KG1 (cell line): ENCODE results near the gene OR2T3.
"Not testable (repeated sequence)": the region's sequence is repeated elsewhere in the genome, so short reads cannot be mapped to it uniquely, and the experiment has no call there.

Source experiments
- DNase-seq: peaks from one replicate; lab custom pipeline; 2025; lab: John Stamatoyannopoulos, UW

Gene OR2T3, protein sequence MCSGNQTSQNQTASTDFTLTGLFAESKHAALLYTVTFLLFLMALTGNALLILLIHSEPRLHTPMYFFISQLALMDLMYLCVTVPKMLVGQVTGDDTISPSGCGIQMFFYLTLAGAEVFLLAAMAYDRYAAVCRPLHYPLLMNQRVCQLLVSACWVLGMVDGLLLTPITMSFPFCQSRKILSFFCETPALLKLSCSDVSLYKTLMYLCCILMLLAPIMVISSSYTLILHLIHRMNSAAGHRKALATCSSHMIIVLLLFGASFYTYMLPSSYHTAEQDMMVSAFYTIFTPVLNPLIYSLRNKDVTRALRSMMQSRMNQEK

DNA sequence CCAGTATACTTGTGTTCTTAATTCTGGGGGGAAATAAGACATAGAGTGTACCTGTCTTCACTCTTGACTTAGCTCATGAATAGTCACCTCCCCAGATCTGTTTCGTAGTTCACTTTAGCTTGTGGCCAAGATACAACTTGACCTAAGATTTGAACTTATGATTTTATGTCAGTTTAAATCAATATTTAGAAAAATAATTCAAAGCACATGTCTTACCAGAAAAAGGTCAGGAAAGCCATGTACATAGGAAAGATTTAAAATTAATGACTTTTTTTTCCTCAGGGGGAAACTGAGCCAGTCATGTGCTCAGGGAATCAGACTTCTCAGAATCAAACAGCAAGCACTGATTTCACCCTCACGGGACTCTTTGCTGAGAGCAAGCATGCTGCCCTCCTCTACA is at the start of gene OR2T3:
Gene OR2T3 (plus strand): TSS at position 301 of the 400 bp plus-strand sequence. CDS start 0 bp downstream, at position 301.
- not testable (repeated sequence) for DNase-seq

DNA sequence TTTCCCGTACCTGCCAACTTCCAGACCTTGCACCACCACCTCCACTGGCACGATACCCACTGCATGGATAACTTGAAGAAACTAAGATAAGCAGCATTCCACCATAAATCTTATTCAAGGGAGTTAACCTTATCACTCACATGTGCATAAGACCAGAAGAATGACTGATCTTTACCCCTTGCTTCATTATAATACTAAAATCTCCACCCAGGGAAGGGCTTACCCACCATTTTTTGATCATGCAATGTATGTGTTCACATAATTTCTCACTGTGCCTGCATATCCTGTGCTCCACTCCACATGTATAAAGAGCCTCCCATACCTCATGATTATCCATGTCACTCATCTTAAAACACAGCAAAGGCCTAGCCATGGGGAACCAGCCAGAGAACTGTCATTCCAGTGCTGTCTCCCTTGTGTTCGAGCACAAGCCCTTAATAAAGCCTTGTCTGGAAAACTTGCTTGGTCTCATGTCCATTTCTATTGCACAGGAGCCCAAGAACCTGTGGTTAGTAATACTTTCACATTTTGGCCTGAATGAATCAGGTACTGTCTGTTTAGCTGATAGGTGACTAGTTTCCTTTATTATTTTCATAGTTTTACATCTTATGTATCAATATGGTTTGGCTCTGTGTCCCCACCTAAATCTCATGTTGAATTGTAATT is 45.5 kb upstream of the OR2T3 start:
- DNase-seq = not testable (repeated sequence)

DNA sequence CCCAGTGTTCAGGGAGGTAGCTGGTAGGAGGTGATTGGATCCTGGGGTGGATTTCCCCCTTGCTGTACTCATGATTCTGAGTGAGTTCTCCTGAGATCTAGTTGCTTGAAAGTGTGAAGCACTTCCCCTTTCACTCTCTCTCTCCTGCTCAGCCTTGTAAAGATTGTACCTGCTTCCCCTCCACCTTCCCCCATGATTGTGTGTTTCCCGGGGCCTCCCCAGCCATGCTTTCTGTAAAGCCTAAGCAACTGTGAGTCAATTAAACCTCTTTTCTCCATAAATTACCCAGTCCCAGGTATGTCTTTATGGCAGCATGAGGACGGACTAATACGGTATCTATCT is 45.0 kb upstream of the OR2T3 start:
- not testable (repeated sequence) for DNase-seq

DNA sequence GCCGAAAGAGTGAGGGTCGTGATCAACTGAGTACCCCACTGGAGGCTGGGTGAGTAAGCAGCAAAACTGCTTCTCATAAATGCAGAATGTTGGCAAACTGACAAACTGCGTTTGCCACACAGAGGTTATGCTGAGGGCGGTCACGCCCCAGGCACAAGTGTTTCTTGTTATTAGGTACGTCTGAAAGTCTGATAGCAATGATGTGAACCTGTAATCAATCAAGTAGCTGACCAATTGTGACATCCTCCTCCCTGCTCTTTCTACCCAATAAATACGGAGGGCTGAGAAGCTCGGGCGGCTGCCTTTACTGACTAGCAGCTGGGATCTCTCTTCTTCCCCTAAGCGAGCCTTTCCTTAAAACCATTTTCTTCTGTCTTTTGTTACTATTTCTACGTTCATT is 41.5 kb upstream of the OR2T3 start:
- not testable (repeated sequence) for DNase-seq

DNA sequence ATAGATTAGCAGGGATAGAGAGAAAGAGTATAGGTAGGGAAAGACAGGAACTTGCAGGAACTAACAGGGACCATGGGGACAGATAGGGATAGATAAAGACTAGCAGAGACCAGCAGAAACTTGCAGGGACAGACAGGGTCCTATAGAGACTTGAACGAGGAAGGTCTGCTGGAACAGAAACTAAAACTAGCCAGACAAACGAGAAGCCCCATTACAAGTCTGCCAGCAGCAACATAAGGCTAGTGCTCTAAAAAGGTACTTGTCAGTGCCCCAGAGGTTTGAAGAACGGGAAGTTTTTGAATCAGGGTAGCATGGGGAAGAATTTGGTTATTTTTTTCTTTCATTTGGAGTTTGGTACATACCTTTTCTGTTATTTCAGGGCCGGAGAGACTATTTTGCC is 41.0 kb upstream of the OR2T3 start:
- not testable (repeated sequence) for DNase-seq

DNA sequence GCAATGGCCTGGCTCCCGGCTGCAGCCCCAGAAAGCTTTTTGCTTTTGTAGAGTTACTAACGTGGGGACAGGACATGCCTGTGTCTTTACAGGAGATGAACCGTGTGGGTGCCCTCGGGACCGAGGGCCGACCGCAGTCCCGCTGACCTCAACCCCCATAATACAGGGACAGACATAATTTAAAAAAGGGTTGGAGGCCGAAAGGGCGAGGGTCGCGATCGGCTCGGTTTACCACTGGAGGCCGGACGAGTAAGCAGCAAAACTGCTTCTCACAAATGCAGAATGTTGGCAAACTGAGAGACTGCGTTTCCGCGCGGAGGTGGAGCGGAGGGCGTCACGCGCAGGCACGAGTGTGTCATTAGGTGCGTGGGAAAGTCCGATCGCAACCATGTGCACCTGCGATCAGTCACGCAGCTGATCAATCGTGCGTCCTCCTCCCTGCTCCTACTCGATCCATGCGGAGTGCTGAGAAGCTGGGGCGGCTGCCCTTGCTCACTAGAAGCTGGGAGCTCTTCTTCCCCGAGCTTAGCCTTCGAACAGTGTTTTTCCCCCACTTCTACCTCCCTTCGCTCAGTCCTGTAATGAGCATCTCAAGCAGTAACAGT is 39.2 kb upstream of the OR2T3 start:
- not testable (repeated sequence) for DNase-seq

DNA sequence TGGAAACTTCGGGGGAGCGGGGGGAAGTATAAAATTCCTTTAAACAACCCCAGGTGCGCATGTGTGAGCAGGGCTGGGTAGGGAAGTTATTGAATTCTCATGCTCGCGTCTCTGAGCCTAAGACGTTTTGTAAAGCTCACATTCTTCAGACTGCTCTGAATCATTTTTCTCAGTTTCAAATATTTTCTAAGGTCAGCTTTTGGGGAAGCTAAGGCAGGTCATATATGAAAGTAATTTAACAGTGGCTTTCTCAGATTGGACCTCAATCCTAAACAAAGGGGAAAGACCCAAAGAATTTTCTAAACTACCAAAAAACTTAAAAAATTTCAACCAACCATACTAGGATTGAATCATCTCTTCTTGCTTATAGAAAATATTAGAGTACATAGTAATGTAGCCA is 38.2 kb upstream of the OR2T3 start:
- DNase-seq = not testable (repeated sequence)

DNA sequence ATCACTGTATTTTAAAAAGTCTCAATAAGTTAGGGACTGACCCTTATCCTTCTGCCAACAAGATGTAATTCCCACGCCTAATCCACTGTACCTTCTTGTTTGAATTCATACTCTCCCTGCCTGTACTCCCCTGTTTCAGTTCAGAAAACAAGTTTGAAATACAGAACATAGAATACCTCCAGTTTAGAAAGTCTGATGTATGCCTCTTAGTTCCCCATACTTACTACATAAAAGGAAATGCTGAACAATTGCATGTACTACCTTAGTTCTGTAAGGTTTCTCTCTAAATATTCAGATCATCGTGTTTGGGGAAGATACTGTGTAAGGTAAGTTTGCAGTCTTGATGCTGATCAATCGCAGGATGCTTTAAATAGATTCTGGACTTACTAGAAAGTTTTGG is 36.8 kb upstream of the OR2T3 start:
- not testable (repeated sequence) for DNase-seq

DNA sequence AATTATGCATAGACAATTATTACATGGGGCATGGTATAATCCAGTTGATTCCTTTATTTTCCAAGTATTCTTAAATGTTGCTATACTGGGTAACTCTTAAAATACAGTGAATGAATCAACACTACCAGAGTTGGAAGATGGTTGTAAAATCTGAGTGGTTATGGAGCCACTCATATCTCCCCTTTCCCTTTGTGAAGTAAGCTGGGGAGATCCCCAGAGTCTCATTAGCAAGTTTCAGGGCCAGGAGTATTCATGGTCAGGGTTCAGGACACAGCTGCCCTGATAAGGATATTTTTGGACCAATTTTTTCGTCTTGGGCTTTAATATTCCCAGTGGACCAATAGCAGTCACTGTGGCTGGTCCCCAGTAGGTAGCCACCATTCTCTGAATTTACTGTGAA is 34.5 kb upstream of the OR2T3 start:
- DNase-seq = not testable (repeated sequence)

DNA sequence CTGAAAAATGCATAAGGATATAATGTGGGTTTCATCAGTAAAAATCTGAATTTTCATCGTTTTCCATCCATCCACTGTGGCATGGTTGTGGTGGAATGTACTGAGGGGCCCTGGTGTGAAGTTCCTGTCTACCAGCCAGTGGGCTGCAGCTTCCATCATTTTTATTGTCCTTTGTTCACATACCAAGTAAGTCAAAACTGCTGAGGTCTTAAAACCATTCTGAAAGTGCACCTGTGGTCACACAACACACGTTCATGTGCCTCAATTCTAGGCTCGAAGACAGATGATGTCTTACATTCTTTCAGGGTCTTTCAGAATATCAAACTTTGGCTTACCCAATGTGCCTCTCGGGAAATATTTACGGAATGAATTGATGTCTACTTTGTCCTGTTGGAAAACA is 33.9 kb upstream of the OR2T3 start:
- not testable (repeated sequence) for DNase-seq

DNA sequence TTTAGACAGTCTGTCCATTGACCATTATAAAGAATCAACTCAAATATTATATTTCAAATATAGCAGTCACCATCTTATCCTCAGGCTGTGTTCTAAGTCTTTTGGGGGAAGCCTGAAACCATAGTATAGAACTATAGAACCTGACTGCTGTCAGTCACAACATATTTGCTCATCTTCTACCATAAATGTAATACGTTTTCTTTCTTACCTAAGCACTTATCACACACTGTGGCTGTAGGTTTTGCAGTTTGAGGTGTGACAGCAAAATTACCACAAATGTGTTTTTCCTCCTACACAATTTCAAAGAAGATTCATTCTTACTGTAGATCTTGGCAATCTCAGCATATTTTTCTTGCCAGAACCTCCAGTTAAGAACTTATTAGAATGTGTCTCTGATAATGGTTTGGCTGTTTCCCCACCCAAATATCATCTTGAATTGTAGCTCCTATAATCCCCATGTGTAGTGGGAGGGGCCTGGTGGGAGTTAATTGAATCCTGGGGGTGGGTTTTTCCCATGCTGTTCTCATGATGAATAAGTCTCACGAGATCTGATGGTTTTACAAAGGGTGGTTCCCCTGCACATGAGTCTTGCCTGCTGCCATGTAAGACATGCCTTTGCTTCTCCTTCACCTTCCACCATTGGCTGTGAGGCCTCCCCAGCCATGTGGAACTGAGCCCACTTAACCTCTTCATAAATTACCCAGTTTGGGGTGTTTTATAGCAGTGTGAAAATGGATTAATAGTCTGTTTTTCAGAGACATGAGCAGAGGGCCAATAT is 30.5 kb upstream of the OR2T3 start:
- not testable (repeated sequence) for DNase-seq

DNA sequence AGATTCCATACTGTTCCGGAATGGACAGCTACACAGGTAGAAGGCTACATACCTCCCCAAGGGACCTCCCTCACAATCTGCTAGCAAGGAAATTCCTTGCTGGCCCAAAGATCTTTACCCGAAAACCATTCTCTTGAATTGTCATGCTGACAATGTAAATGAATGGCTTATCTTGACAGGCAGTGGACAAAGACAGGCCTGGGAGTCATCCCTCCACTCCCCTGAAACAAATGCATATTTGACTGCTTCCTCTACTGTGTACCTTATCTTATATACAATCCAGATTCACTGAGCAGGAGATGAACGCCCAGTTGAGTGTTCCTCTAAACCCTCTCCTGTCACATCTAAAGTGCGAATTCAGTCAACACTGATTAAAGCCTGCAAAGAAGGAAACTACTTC is 28.5 kb upstream of the OR2T3 start:
- not testable (repeated sequence) for DNase-seq

DNA sequence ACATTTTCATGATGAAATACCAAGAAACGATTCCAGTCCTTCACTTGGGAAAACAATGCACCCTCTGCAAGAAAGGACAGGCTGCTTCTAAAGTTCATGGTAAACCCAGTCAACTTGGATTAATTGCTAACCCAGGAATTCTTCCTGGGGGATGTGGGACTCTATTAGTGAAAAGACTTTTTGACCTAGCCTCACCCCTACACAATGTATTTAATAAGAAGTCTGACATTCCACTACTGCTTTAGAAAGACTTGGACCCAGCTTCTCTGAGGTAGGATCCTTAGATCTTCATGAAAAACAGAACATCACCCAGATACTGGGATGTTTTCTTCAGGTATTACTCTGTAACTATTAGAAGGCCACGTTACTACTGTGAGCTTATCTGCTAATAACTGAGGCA is 27.8 kb upstream of the OR2T3 start, which contains the start of gene OR2T2:
Gene OR2T2 (plus strand): TSS at position 239 of the 400 bp plus-strand sequence. CDS start 7,161 bp downstream, outside the sequence.
- DNase-seq = not testable (repeated sequence)

DNA sequence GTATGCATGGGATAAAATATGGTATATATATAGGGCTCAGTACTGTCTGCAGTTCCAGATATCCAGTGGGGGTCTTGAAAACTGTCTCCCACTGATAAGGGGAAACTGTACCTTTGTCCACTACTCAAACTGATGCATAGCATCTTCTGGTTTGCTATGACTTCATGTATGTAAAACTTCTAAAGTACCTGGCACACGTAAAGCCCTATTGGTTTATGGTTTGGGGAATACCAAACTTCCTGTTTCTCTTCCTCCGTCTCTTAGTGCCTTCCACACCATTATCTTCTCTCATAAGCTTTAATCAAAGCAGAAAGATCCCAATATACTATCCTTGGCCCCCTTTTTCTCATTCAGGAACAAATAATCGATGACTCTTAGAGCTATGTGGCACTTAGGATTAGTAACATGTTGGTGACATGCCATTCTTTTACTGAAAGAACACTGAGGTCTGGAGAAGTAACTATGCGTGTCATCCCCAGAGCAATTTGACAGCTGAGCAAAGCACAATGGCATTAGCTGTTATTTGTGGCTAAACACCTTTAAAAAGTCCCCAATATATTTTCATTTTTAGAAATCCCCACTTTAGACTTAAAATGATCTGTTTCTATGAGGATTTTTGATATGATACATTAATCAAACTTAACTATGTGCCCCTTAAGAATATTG is 24.6 kb upstream of the OR2T3 start:
- DNase-seq = not testable (repeated sequence)

DNA sequence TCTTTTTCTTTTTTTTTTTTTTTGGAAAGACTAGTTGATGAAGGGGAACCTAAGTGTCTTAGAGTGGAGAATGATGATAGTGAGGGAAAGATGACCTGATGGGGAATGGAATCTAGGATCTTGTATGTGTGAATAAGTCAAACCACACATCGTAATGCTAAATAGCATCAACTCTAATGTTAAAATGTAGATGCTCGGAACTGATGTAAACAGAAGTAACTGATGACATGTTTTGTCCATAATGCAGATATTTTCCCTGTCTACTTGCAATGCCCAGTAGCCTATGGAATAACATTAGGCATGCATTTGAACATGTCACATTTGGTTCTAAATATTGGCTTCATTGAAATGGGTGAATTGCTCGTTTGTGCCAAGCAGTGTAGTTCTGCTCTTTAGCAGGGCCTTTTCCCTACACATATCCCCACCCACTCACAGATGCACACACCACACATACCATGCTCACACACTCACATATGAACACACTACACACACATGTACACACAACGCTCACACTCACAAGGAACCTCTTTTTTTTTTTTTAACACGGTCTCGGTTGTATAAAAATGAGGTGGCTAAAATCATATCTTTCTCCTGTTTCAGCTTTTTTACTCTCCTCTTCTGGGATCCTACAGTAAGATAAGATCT is 23.2 kb upstream of the OR2T3 start:
- DNase-seq = not testable (repeated sequence)

DNA sequence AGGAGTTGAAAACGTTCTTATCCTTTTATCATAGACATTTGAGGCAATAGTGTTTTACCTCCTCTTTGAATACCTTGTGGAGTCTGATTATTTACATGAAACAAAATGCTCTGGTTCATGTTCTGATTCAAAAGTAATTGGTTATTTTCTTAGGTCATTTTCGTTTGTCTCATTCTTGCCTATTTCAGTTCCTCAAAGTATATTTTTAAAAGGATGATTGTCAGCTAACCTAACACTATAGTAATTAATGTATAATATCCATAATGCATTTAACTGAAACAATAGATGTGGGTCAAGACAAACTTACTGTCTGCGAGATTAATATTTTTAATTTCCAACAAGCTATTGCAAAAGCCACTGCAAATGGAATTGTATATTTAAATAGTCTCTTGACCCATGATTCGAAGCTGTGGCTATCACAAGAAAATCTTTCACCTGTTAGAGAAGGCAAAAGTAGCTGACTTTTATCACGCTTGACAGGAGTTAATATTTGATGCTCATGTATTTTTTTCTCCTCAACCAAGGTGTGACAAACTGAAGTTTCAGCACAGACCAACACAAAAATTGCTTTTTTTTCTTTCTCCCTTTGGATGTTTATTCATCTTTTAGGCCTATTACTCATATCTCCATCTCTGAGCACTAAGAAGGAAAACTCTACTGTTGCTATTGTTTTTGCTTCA is 22.5 kb upstream of the OR2T3 start:
- DNase-seq = not testable (repeated sequence)

DNA sequence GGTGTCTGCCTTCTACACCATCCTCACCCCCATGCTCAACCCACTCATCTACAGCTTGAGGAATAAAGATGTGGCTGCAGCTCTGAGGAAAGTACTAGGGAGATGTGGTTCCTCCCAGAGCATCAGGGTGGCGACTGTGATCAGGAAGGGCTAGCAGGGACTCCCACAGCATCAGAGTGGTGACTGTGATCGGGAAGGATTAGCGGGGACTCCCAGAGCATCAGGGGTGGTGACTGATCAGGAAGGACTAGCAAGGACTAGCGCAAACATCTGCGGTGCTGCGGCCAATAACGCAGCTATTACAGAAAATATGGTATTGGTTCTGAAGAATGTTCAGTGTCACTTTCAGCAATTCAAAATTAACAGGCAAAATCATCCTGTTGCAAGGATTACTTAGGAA is 19.5 kb upstream of the OR2T3 start:
- DNase-seq = not testable (repeated sequence)

DNA sequence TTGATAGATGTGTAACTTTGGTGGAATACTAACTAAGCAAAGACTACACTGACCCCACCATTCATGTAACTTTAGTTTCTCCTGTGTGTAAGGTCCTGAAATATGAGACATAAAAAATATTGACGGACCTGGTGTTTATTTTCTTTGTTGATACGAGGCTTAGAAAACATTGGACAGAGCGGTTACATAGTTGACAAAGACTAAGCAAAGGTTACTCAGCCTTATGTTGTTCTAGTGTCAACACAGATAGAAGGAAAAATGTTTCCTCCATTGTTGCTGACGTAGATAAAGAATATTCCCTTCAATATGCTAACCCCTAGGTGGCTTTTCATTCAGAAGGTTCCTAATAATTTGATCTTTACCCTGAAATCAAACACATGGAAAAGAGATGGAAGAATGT is 18.1 kb upstream of the OR2T3 start:
- not testable (repeated sequence) for DNase-seq

DNA sequence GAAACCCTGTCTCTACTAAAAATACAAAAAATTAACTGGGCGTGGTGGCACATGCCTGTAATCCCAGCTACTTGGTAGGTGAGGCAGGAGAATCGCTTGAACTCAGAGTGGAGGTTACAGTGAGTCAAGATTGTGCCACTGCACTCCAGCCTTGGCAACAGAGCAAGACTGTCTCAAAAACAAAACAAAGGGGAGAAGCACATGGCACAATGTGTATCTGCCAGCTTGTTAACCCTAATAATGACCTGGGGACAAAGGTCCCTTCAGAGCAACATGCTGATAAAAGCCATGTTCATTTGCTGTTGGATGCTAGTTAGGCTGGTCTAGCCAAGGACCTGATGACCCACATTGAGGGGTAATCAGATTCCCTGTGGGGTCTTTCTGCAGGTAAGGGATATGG is 16.5 kb upstream of the OR2T3 start:
- DNase-seq = not testable (repeated sequence)

DNA sequence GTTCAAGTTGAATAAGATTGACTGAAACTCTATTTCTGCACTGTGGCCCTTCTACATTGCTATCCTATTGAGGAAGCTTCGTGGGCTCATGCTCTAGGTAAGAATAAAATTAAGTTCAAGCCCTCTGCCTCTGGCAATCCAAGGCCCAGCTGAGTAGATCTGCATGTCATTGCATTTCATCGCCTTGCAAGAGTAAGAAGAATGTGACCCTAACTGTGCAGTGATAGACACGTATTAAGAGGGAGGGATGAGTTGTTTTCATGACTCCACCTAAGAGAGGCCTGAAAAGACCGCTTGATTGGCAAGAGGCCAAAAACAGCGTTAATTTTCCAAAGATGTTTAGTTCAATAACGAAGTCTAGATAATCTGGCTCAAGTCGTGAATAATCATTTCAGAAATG is 14.0 kb upstream of the OR2T3 start:
- DNase-seq = not testable (repeated sequence)

DNA sequence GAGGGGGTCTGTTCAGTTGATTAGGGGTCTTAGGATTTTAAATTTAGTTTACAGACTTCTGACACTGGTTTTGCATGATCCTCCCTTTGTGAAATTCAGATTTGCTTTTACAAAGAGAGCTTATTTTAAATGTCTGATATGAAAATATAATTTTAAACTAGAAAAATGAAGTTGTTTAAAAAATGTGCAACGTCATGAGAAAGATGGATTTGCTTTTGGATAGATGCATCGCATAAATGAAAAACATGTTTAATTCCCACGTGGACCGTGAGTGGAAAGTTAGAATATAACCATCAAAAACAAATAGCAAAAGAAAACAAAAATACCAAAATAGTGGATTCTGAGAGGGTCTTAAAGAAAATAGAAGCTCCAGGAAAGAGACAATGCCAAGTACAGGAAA is 2.0 kb upstream of the OR2T3 start:
- no peak for DNase-seq
